Panc1 (cell line): ENCODE data around the gene RFPL4AL1. TPM values are rescaled to one million over a fixed set of nuclear protein-coding genes. Genes with fewer than 3 reads are reported as not detected.

Experiments used
- ATAC-seq: fragments of 200-7000 bp; cut with Tn5 transposase; 2 replicates; pipeline ENCODE4 v1.9.1; 2020; ENCODE audit warnings: mild to moderate bottlenecking, moderate library complexity
- BruUV-seq: library from RNA; stranded (reverse); fragments of 400-500 nt; replicated peaks from 2 replicates; lab custom pipeline; 2021; lab: Mats Ljungman, UMichigan
- CTCF ChIA-PET: fragments of 300-600 bp; sonication (Branson Sonifier 250); formaldehyde crosslinking; loops from one replicate; lab custom pipeline; 2022; ENCODE audit warnings: antibody characterized with exemption; lab: Charles Lee
- POLR2A ChIA-PET: fragments of 300-600 bp; sonication (Branson Sonifier 250); formaldehyde crosslinking; loops from one replicate; lab custom pipeline; 2022; ENCODE audit warnings: antibody characterized with exemption; lab: Charles Lee
- DNase-seq: peaks from one replicate; pipeline ENCODE4 v3.0.0-alpha.2; 2010; ENCODE audit warnings: low read depth, low spot score
- H3K27ac ChIP-seq: 2 replicates; pipeline ENCODE4 v1.5.1; 2011; ENCODE audit warnings: mild to moderate bottlenecking, low read length, inconsistent platforms
- H3K27me3 ChIP-seq: fragments of 200-500 bp; sonication (Bioruptor generic); 2 replicates; pipeline ENCODE4 v1.6.0; 2014; ENCODE audit warnings: low read length, inconsistent platforms; ENCODE audit not compliant: control insufficient read depth, insufficient read depth
- H3K36me3 ChIP-seq: fragments of 200-500 bp; sonication (Bioruptor generic); 2 replicates; pipeline ENCODE4 v1.5.1; 2014; ENCODE audit warnings: inconsistent platforms, mild to moderate bottlenecking, low read length, moderate library complexity; ENCODE audit not compliant: control insufficient read depth, insufficient read depth
- H3K4me1 ChIP-seq: 2 replicates; pipeline ENCODE4 v1.5.1; 2011; ENCODE audit warnings: inconsistent platforms, mild to moderate bottlenecking, low read length, moderate library complexity; ENCODE audit not compliant: control insufficient read depth, insufficient read depth
- H3K4me3 ChIP-seq, 2 experiments: 2 replicates each; pipeline ENCODE4 v1.5.1; 2011 to 2012; ENCODE audit warnings: low read depth in 2 of 2, low read length in 2 of 2, mild to moderate bottlenecking in 2 of 2, inconsistent platforms in 1 of 2, moderate library complexity in 1 of 2
- H3K9me3 ChIP-seq: fragments of 200-500 bp; sonication (Bioruptor generic); 2 replicates; pipeline ENCODE4 v1.5.1; 2014; ENCODE audit warnings: low read depth, mild to moderate bottlenecking, inconsistent platforms, low read length, moderate library complexity; ENCODE audit not compliant: control insufficient read depth, insufficient read depth
- POLR2AphosphoS5 ChIP-seq: IDR thresholded peaks from 2 replicates; pipeline ENCODE4 v1.6.1; 2012; ENCODE audit warnings: mild to moderate bottlenecking, low read depth, low read length, moderate library complexity
- REST ChIP-seq, 2 experiments: IDR thresholded peaks; 2 replicates each; pipeline ENCODE4 v1.6.1; 2011 to 2012; ENCODE audit warnings: low read depth in 2 of 2, control low read depth in 1 of 2, low read length in 1 of 2, mild to moderate bottlenecking in 1 of 2, moderate library complexity in 1 of 2; ENCODE audit not compliant: insufficient read depth in 1 of 2
- SIN3A ChIP-seq: IDR thresholded peaks from 2 replicates; pipeline ENCODE4 v1.6.1; 2012; ENCODE audit warnings: low read depth, mild to moderate bottlenecking, low read length, moderate library complexity, borderline replicate concordance; ENCODE audit not compliant: insufficient read depth
- TCF7L2 ChIP-seq: IDR thresholded peaks from 2 replicates; pipeline ENCODE4 v1.6.1; 2011; ENCODE audit warnings: mild to moderate bottlenecking, low read depth, low read length, inconsistent platforms
- in situ Hi-C: cut with HindIII; loops from 2 replicates; pipeline ENCODE4 v1.10.0; 2016; ENCODE audit warnings: low sequenced_read_pairs, low pct_unique_long_range_greater_than_20kb
- intact Hi-C: fragments of 100-400 bp; cut with micrococcal nuclease; formaldehyde crosslinking; loops from one replicate; pipeline ENCODE4 v1.10.0; 2022; ENCODE audit not compliant: unreplicated experiment
- total RNA-seq: library from RNA; stranded (reverse); gene quantifications from one replicate; pipeline ENCODE4 v1.2.1, GENCODE V29; 2021; ENCODE audit not compliant: unreplicated experiment
- TF ChIP-seq, protein P1 (sequence below): fragments of 450-650 bp; IDR thresholded peaks from 2 replicates; pipeline ENCODE4 v1.5.1; 2017; ENCODE audit warnings: mild to moderate bottlenecking

The RFPL4AL1 gene
- total RNA-seq, 1 experiment from 2014 or later = not detected

DNA sequence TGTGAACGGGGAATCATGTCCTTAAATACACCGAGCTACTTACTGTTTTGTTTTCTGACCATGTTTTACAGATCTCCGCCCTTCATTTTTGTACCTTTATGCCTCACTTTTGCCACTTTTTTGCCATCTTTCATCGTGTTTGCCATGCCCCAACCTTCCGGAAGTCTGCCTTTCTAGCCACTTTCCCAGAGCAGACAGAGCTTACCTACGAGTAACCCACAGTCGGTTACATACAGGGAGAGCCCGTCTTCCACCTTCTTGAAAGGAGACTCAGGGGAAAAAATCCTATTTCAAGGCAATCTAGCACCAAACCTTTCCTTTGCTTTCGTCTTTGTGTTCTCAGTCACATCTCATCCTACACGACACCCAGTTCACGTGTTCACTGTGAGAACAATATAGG is 26.1 kb downstream of the RFPL4AL1 start:
- POLR2A ChIA-PET = no interaction called here
- Histone ChIP-seq H3K4me1 (no peaks in the 10 kb centered on the region), H3K36me3 (no peaks in the 10 kb centered on the region), H3K4me3 (no peak overlapping the region), H3K27ac (no peak overlapping the region), H3K27me3 (peaks cover 10% of the 10 kb centered on the region), H3K9me3 (no peaks in the 10 kb centered on the region)
- BruUV-seq = no TSS peak
- no peak for ATAC-seq
- CTCF ChIA-PET = interaction anchor here (0.7 kb wide), 2 partner anchors 66 to 457 kb away, joined by 3 read pairs; no protein-coding TSS in a partner anchor
- DNase-seq = no peak
- in situ Hi-C loops (no loop called here), intact Hi-C loops (no loop called here)
- TF ChIP-seq POLR2AphosphoS5 (no peak), SIN3A (no peak), REST (IDR thresholded peaks at IDR 0.05; ENCODE audit: insufficient read depth in 1 of 2, low read depth in 2 of 2, low read length in 1 of 2) (no peak), TCF7L2 (no peak)
- TF ChIP-seq, protein P1, sequence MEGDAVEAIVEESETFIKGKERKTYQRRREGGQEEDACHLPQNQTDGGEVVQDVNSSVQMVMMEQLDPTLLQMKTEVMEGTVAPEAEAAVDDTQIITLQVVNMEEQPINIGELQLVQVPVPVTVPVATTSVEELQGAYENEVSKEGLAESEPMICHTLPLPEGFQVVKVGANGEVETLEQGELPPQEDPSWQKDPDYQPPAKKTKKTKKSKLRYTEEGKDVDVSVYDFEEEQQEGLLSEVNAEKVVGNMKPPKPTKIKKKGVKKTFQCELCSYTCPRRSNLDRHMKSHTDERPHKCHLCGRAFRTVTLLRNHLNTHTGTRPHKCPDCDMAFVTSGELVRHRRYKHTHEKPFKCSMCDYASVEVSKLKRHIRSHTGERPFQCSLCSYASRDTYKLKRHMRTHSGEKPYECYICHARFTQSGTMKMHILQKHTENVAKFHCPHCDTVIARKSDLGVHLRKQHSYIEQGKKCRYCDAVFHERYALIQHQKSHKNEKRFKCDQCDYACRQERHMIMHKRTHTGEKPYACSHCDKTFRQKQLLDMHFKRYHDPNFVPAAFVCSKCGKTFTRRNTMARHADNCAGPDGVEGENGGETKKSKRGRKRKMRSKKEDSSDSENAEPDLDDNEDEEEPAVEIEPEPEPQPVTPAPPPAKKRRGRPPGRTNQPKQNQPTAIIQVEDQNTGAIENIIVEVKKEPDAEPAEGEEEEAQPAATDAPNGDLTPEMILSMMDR = no peak

DNA sequence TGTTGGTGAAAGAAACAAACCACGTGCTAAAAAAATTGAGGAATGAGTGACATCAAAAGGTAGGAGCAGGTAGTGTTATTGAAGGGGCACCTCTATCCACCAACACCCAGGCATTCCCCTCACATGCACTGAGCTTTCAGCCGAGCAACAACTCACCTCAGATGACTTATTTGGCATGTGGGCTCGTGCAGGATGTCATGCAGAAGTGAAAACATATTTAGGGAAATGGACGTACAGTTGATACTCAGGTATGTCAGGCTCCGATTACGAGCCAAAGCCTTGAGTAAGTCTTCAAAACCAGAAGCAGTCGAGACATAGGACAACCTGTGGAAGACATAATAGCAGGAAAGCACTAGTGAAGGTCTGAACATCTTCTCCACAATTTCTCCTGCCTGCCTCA is 32.5 kb downstream of the RFPL4AL1 start:
- ATAC-seq = no peak
- Histone ChIP-seq H3K27me3 (no peaks in the 10 kb centered on the region), H3K36me3 (no peaks in the 10 kb centered on the region), H3K4me1 (no peaks in the 10 kb centered on the region), H3K9me3 (no peaks in the 10 kb centered on the region), H3K4me3 (no peak overlapping the region), H3K27ac (no peak overlapping the region)
- TF ChIP-seq REST (IDR thresholded peaks at IDR 0.05; ENCODE audit: insufficient read depth in 1 of 2, low read depth in 2 of 2, low read length in 1 of 2) = no peak
- ChIA-PET POLR2A (no interaction called here), CTCF (no interaction called here)
- BruUV-seq = no TSS peak
- intact Hi-C loops = loop anchor here (10.0 kb wide), 1 partner anchor 97 kb away; no protein-coding TSS in a partner anchor
- no peak for DNase-seq
- in situ Hi-C loops = no loop called here
